ENCODE measurements around the gene BCKDK. TPM values are rescaled to one million over a fixed set of nuclear protein-coding genes. Genes with fewer than 3 reads are reported as not detected.

BCKDK gene
- total and polyA plus RNA-seq, 2 of the 8 experiments (the other 6 are each of a cell fraction or from before 2014, with no cell fraction given): 49.6 to 77.1 TPM

DNA sequence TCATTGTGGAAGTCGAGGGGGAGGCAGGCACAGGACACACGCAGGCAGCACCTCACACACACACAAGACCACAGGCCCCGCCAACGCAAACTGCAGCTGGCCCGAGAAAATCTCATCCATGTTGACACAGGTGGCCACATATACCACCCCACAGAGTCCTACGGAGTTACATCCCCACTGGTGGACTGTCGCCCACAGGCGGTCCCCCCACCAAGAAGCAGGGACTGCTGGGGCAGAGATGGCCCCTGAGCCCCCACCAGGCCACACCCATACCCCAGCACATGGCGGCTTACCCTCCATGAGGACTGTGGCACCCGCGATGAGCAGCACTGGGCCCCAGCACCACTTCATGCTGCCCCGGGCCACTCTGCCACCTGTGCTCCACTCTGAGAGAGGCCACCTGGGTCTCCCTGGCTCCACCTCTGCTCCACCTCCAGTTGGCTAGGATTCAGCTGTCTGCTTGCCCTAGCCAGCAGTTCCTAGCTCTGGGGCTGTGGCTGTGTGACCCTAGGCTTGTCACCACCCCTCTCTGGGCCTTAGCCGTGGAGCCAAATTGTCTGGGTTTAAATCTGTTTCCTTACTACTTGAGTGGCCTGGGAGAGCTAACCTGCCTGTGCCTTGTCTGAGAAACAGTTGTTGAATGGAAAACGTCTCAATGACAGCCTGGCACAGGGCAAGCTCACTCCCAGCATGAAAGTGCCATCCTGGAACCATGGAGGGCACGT, 19.6 kb upstream of the BCKDK start, which contains the start of gene PRSS53:
PRSS53 (minus strand) TSS at position 485 of the 725 bp plus-strand sequence; CDS start at position 351, 134 bp downstream.
- Histone ChIP-seq H3K27ac (ENCODE audit: low read depth, low read length) (no peak within 1 kb of the TSS), H3K36me3 (ENCODE audit: control insufficient read depth in 2 of 4, insufficient read depth in 4 of 4, low read length in 3 of 4) (peaks cover 0 to 15% (median 4%) of the 10 kb centered on the region in 4 experiments; a peak in 5 of 8 replicates), H3K4ac (replicated peaks; ENCODE audit: insufficient read length, low read depth, low read length) (no peak within 1 kb of the TSS), H3K23ac (ENCODE audit: insufficient read length) (no peak within 1 kb of the TSS), H2BK12ac (ENCODE audit: low read depth, low read length) (no peak within 1 kb of the TSS), H2BK15ac (ENCODE audit: low read length) (no peak within 1 kb of the TSS), H3K18ac (ENCODE audit: extremely low read depth, low read length) (no peak within 1 kb of the TSS), H2BK120ac (replicated peaks; ENCODE audit: low read depth, low read length) (no peak within 1 kb of the TSS), H2AFZ (ENCODE audit: low read length) (no peak within 1 kb of the TSS), H3K9ac (replicated peaks in 1 of 4; ENCODE audit: extremely low read depth in 1 of 4, low read depth in 3 of 4, low read length in 3 of 4) (no peak within 1 kb of the TSS), H3K79me1 (ENCODE audit: low read depth, low read length) (peaks cover 12% of the 10 kb centered on the region), H3K79me2 (ENCODE audit: control insufficient read depth in 1 of 2, insufficient read depth in 2 of 2, low read length in 2 of 2) (peaks cover 0 to 7% of the 10 kb centered on the region in 2 experiments; a peak in 1 of 4 replicates), H2BK5ac (ENCODE audit: low read depth, low read length) (no peak within 1 kb of the TSS), H4K8ac (ENCODE audit: extremely low read depth, insufficient read depth, low read length) (no peak within 1 kb of the TSS), H4K5ac (ENCODE audit: insufficient read length, low read depth, low read length) (no peak within 1 kb of the TSS), H3K9me3 (ENCODE audit: insufficient read depth in 2 of 2, low read depth in 1 of 2, low read length in 1 of 2) (no peaks in the 10 kb centered on the region), H3K56ac (replicated peaks; ENCODE audit: insufficient read length, low read depth, low read length) (no peak within 1 kb of the TSS), H3K23me2 (ENCODE audit: low read depth, low read length) (peaks cover 3% of the 10 kb centered on the region; the same call in 1 of the 2 replicates), H4K20me1 (replicated peaks in 1 of 2; ENCODE audit: control insufficient read depth in 1 of 2, insufficient read depth in 2 of 2, low read length in 2 of 2) (peaks cover 8 to 28% of the 10 kb centered on the region in 2 experiments), H2AK5ac (ENCODE audit: low read depth, low read length) (no peak within 1 kb of the TSS), H3K4me3 (ENCODE audit: extremely low read depth in 1 of 4, insufficient read depth in 2 of 4, low read depth in 3 of 4, low read length in 4 of 4) (no peak within 1 kb of the TSS), H2BK20ac (ENCODE audit: low read length) (no peak within 1 kb of the TSS), H3K4me2 (ENCODE audit: insufficient read depth in 1 of 2, low read depth in 2 of 2, low read length in 2 of 2) (no peak within 1 kb of the TSS), H4K91ac (replicated peaks; ENCODE audit: insufficient read length, low read length) (no peak within 1 kb of the TSS), H3K14ac (ENCODE audit: insufficient read length) (no peak within 1 kb of the TSS), H3K27me3 (replicated peaks in 1 of 4; ENCODE audit: control insufficient read depth in 3 of 4, extremely low read depth in 1 of 4, insufficient read depth in 3 of 4, low read length in 3 of 4) (no peaks in the 10 kb centered on the region), H3K4me1 (replicated peaks in 1 of 4; ENCODE audit: control insufficient read depth in 3 of 4, insufficient read depth in 4 of 4, low read length in 3 of 4) (peaks cover 0 to 9% (median 3%) of the 10 kb centered on the region in 4 experiments; a peak in 4 of 7 replicates)
- ChIA-PET CTCF (ENCODE audit: partially characterized antibody) (interaction anchor here (1.1 to 3.0 kb wide), 3 partner anchors 9 to 55 kb away, joined by 4 to 14 read pairs (median 6); no protein-coding TSS in a partner anchor), POLR2A (ENCODE audit: partially characterized antibody) (interaction anchor here (0.8 to 1.5 kb wide), 5 partner anchors 19 to 626 kb away, joined by 3 to 5 read pairs (median 3); partner anchors contain the start of gene PRSS8)
- DNase-seq (ENCODE audit: low read depth in 1 of 2, low spot score in 2 of 2) (no peak), FAIRE-seq (no peak)
- 87% methylated on average over 15 of the region's 15 CpGs; no CpG with 5 or more reads in 1 of the 2 experiments for WGBS, 2 experiments (ENCODE audit: extremely low coverage in 1 of 2, insufficient coverage in 1 of 2, insufficient read length in 1 of 2, insufficient replicate concordance in 2 of 2, low coverage in 1 of 2, low lambda C conversion rate in 2 of 2, missing lambda C conversion rate in 1 of 2)
- no peak for TF ChIP-seq KDM1A (IDR thresholded peaks at IDR 0.05; ENCODE audit: borderline replicate concordance, low read length)
